H1 (cell line): ENCODE measurements around the gene HDAC8.

Experiments used
- ASH2L ChIP-seq: fragments of 200-600, 300-600 bp; sonication (generic); IDR thresholded peaks from one replicate; pipeline ENCODE4 v1.7.1; 2017; ENCODE audit warnings: low read length
- CBX8 ChIP-seq: fragments of 300-800, 300-1000 bp; sonication (generic); IDR thresholded peaks from 2 replicates; pipeline ENCODE4 v1.7.1; 2016; ENCODE audit warnings: low read depth, low read length, borderline replicate concordance
- CEBPB ChIP-seq: IDR thresholded peaks from 2 replicates; pipeline ENCODE4 v1.6.1; 2012; ENCODE audit warnings: low read depth, low read length
- RFX5 ChIP-seq: IDR thresholded peaks from 2 replicates; pipeline ENCODE4 v1.6.1; 2011; ENCODE audit warnings: low read depth, low read length, improper control_type of control experiment, borderline replicate concordance
- SIRT6 ChIP-seq: IDR thresholded peaks from one replicate; pipeline ENCODE4 v1.7.1; 2012; ENCODE audit warnings: low read length, inconsistent platforms
- SP2 ChIP-seq: IDR thresholded peaks from 2 replicates; pipeline ENCODE4 v1.6.1; 2012; ENCODE audit warnings: mild to moderate bottlenecking, low read length, inconsistent platforms
- TCF12 ChIP-seq: IDR thresholded peaks from 2 replicates; pipeline ENCODE4 v1.6.1; 2011; ENCODE audit warnings: low read depth, mild to moderate bottlenecking, low read length
- TF ChIP-seq, protein P1 (sequence below), 3 experiments: IDR thresholded peaks; 1 replicate in 2 of 3; 2 replicates in 1 of 3; pipeline versions ENCODE4 v1.5.1 to v1.6.1; 2011; ENCODE audit warnings: low read length in 3 of 3, mild to moderate bottlenecking in 3 of 3, inconsistent platforms in 2 of 3, low read depth in 1 of 3, moderate library complexity in 1 of 3; ENCODE audit not compliant: insufficient read depth in 1 of 3; ENCODE audit errors: control extremely low read depth in 1 of 3

DNA sequence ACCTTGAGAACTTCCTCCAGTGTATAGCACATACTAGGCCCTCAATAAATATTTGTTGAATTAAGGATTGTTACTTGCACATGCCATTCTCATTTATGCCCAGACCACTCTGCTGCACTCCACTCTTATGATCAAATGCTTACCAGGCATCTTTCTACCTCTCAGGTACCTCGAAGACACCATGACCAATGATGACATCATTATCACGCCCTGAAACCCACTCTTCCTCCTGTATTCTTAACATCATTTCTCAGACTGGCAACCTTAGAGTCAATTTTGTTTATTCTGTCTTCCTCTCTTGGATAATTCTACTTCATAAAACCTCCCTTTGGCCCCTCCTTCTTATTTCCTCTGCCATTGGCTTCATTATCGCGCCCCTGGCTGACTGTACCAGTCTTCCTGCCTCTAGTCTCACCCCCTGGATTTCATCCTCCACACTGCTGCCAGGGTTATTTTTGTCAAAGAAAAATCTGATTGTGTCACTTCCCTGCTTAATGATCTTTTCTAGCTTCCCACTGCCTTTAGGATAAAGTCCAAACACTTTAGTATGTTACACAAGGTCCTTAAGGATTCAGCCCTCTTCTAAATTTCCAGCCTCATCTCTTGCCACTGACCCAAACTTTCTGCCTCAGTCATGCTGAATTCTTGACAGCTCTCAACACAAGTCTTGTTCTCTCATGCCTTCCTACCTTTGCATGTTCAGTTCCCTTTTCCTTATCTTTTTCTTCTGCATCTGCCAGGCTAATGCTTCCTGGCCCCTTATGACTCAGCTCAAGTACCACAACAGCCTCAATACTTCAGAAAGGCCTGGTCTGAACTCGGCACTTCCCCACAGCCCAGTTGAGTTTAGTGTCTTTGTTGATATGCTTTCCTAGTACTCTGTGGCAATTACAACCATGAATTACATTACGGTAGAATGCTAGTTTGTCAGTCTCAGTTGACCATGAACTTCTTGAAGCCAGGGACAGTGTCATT is 45.8 kb downstream of the HDAC8 start:
- TF ChIP-seq, protein P1, sequence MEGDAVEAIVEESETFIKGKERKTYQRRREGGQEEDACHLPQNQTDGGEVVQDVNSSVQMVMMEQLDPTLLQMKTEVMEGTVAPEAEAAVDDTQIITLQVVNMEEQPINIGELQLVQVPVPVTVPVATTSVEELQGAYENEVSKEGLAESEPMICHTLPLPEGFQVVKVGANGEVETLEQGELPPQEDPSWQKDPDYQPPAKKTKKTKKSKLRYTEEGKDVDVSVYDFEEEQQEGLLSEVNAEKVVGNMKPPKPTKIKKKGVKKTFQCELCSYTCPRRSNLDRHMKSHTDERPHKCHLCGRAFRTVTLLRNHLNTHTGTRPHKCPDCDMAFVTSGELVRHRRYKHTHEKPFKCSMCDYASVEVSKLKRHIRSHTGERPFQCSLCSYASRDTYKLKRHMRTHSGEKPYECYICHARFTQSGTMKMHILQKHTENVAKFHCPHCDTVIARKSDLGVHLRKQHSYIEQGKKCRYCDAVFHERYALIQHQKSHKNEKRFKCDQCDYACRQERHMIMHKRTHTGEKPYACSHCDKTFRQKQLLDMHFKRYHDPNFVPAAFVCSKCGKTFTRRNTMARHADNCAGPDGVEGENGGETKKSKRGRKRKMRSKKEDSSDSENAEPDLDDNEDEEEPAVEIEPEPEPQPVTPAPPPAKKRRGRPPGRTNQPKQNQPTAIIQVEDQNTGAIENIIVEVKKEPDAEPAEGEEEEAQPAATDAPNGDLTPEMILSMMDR (IDR thresholded peaks at IDR 0.05; ENCODE audit: control extremely low read depth in 1 of 3, insufficient read depth in 1 of 3, low read depth in 1 of 3, low read length in 3 of 3): no peak
- no peak for TF ChIP-seq CBX8
- no peak for TF ChIP-seq SP2
- TF ChIP-seq CEBPB: no peak
- TF ChIP-seq SIRT6: no peak
- TF ChIP-seq RFX5: no peak
- no peak for TF ChIP-seq TCF12
- TF ChIP-seq ASH2L: no peak
